GM12891 (cell line): ENCODE measurements around the gene PCSK5.
A peak's percentile ranks its signal among the peaks of the same experiment; 100 is the strongest.
"Not testable (repeated sequence)": the region's sequence is repeated elsewhere in the genome, so short reads cannot be mapped to it uniquely, and the experiment has no call there.

Experiments
- DNase-seq: peaks from one replicate; pipeline ENCODE4 v3.0.0; 2011; ENCODE audit warnings: low spot score; ENCODE audit not compliant: insufficient read length
- FAIRE-seq: peaks from 2 replicates; lab custom pipeline; 2011; peaks lifted over from hg19 to GRCh38; lab: Jason Lieb, UNC
- PAX5 ChIP-seq: IDR thresholded peaks from 2 replicates; pipeline ENCODE4 v1.6.1; 2011; ENCODE audit warnings: low read length, moderate library complexity, mild to moderate bottlenecking; ENCODE audit not compliant: insufficient read depth, severe bottlenecking
- POLR2A ChIP-seq: IDR thresholded peaks from 2 replicates; pipeline ENCODE4 v1.6.1; 2011; ENCODE audit warnings: low read depth, low read length, control low read depth
- POLR2AphosphoS5 ChIP-seq: IDR thresholded peaks from 2 replicates; pipeline ENCODE4 v1.6.1; 2011; ENCODE audit warnings: low read depth, low read length, control low read depth
- POU2F2 ChIP-seq: IDR thresholded peaks from 2 replicates; pipeline ENCODE4 v1.6.1; 2011; ENCODE audit warnings: low read depth, mild to moderate bottlenecking, control low read depth, low read length, moderate library complexity
- SPI1 ChIP-seq: IDR thresholded peaks from 2 replicates; pipeline ENCODE4 v1.6.1; 2011; ENCODE audit warnings: low read depth, low read length, control low read depth
- TAF1 ChIP-seq: IDR thresholded peaks from 2 replicates; pipeline ENCODE4 v1.6.1; 2011; ENCODE audit warnings: low read depth, low read length, control low read depth

PCSK5 gene

DNA sequence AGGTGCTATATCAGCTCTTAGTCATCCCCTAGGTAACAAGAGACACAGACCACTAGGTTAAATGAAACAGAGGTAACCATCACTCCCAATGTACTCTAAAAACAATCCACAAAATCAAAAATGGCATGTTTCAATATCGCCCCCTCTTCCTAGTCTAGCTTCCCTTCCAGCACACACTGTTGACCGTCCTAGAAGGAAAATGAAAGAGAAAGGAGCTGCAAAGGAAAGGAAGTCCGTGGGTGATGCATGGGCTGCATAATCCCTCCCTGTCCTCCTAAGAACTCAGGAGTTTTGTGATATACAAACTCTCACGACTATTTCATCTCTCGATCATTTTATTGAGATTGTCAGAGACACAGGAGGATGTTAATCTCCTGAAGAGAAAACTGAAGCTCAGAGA, 402.2 kb downstream of the PCSK5 start:
- TF ChIP-seq PAX5 (no peak), POLR2A (no peak), TAF1 (no peak), POLR2AphosphoS5 (no peak), SPI1 (no peak), POU2F2 (no peak)
- DNase-seq (no peak), FAIRE-seq (no peak)

GRCh38 chr9:76294301-76294700, 403.8 kb downstream of the PCSK5 start:
- TF ChIP-seq TAF1 (no peak), POLR2A (no peak), PAX5 (no peak), POU2F2 (no peak), SPI1 (no peak), POLR2AphosphoS5 (no peak)
- FAIRE-seq (no peak), DNase-seq (no peak)

DNA sequence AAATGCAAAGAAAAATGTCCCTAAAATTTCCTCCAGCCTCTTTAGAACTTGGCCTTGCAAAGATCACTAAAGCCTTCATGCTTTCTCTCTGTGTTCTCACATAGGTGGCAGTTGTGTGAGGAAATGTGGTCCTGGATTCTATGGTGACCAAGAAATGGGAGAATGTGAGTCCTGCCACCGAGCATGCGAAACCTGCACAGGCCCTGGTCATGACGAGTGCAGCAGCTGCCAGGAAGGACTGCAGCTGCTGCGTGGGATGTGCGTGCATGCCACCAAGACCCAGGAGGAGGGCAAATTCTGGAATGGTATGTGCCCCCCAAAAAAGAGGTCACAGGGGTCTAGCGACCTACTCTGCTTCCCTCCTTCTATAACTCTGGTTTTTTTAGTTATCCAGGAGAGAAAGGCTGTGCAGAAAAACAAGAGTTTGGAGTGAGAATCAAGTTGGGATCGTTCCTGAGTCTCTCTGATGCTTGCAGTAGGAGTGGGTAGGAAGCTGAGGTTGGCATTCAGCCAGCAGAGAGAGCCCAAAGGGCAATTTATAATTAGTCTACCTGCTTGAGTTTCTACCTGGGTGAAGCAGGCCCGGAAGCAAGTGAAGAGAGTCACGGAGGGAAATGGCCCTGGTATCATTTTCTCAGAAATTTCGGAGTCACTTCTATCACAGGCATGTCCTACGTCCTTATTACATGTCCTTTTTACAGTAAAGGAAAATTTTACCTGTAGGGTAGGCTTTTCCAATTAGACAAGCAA, 406.3 kb downstream of the PCSK5 start:
- DNase-seq = no peak
- no peak for TF ChIP-seq POLR2AphosphoS5
- no peak for TF ChIP-seq POLR2A
- no peak for TF ChIP-seq SPI1
- no peak for TF ChIP-seq PAX5
- TF ChIP-seq POU2F2 = no peak
- no peak for TF ChIP-seq TAF1
- no peak for FAIRE-seq

GRCh38 chr9:76297721-76298239, 407.3 kb downstream of the PCSK5 start:
- FAIRE-seq = no peak

DNA sequence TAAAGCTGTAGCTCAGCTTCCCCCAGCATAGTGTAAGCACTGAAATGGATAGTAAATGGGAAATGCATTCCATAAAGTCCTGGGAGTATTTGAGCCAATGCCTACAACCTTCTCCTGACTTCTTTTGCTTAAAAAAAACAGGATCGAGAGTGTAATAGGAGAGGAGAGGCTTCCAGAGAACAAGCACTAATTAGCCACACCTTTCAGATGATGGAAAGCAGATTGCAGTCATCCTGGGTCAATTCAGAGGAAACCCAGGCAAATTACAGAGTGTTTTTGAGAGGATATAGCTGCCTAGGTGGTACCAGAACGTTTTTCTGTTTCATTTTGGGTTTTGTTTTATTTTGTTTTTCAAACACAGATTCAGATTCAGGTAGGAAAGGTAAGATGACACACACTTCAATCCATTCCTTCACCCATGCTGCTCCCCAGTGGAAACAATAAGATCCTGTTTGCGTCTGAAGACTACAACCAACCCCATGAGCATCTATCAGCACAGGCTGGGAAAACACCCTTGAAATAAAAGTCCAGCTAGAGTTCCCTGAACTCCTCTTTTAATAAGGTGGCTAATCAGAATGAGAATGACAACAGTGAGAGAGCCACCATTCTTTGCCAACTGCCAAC, 408.2 kb downstream of the PCSK5 start:
- no peak for TF ChIP-seq SPI1
- TF ChIP-seq PAX5 = no peak
- no peak for TF ChIP-seq POU2F2
- FAIRE-seq (no peak), DNase-seq (no peak)

More at GRCh38 chr9:76297721-76298239, 407.3 kb downstream of the PCSK5 start:
- DNase-seq = no peak
- TF ChIP-seq POLR2A = no peak
- no peak for TF ChIP-seq SPI1
- TF ChIP-seq TAF1 = no peak
- no peak for TF ChIP-seq POU2F2
- no peak for TF ChIP-seq POLR2AphosphoS5
- no peak for TF ChIP-seq PAX5

DNA sequence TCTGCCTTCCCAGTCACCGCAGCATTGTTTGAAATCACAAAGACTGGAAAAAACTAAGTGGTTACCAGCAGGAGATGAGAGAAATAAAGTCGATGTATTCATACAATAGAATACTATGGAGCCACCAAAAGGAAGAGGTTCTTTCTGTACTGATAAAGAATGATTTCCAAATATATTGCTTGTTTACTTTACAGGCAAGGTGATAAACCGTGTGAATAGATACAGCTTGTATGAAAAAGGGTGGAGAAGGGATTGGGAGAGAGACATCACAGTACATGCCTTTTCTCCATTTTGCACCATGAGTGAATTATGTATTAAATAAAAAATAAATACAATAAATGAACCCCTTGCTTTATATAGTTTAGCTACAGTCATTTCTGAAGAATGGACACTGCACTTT, 412.1 kb downstream of the PCSK5 start:
- DNase-seq (no peak), FAIRE-seq (no peak)
- TF ChIP-seq POLR2AphosphoS5 = no peak
- no peak for TF ChIP-seq TAF1
- no peak for TF ChIP-seq PAX5
- no peak for TF ChIP-seq SPI1
- TF ChIP-seq POU2F2 = no peak
- TF ChIP-seq POLR2A = no peak

- DNase-seq = peak; percentile 38
- no peak for TF ChIP-seq POLR2AphosphoS5
- no peak for TF ChIP-seq POLR2A
- no peak for TF ChIP-seq SPI1
- no peak for TF ChIP-seq PAX5
- TF ChIP-seq TAF1 = no peak
- no peak for TF ChIP-seq POU2F2
- FAIRE-seq = no peak
Measured at GRCh38 chr9:76302947-76303550, 412.6 kb downstream of the PCSK5 start.

- FAIRE-seq, DNase-seq: not testable (repeated sequence)
Measured at GRCh38 chr9:76307047-76307446, 416.6 kb downstream of the PCSK5 start.

DNA sequence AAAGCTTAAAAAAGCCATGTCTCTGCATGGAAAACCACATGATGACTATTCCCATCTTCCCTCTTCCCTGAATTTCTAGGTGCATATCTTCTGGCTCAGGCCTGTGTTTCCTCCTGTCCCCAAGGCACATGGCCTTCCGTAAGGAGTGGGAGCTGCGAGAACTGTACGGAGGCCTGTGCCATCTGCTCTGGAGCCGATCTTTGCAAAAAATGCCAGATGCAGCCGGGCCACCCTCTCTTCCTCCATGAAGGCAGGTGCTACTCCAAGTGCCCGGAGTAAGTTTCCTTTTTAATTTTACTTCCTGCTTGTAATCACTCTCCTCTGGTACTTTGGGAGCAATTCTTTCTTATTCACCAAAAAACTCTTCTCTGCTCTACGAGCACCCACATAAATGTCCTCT, 420.1 kb downstream of the PCSK5 start:
- no peak for FAIRE-seq
- TF ChIP-seq POU2F2 (no peak), TAF1 (no peak), PAX5 (no peak)
- no peak for DNase-seq

DNA sequence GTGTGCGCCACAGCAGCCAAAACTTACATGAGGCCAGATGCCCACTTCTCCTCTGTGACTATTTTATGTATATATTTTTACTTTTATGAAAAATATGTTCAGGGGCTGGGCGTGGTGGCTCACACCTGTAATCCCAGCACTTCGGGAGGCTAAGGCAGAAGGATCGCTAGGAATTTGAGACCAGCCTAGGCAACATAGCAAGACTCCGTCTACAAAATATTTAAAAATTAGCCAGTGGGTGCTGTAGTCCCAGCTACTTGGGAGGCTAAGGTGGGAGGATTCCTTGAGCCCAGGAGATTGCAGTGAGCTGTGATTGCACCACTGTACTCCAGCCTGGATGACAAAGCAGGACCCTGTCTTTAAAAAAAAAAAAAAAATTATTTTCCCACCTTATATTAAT, 420.5 kb downstream of the PCSK5 start:
- TF ChIP-seq POLR2A (no peak), PAX5 (no peak)
- DNase-seq (no peak), FAIRE-seq (no peak)
